ENCODE results near the gene RHOF. TPM values are rescaled to one million over a fixed set of nuclear protein-coding genes. Genes with fewer than 3 reads are reported as not detected.

RHOF gene
- total RNA-seq, 1 experiment from 2014 or later: 19.1 TPM

- no peak for DNase-seq (ENCODE audit: low read depth)
These were observed 11.9 kb upstream of the RHOF start for GRCh38 chr12:121805171-121806008.

GRCh38 chr12:121804417-121805111, 11.1 kb upstream of the RHOF start:
- DNase-seq (ENCODE audit: low read depth): peak; percentile 50

GRCh38 chr12:121803861-121804416, 10.5 kb upstream of the RHOF start, which contains the start of gene SETD1B:
Gene SETD1B (plus strand): TSS chr12:121804009. CDS start chr12:121804738, 729 bp downstream.
- DNase-seq (ENCODE audit: low read depth): peak; percentile 75

- peak; percentile 97 for DNase-seq (ENCODE audit: low read depth)
These were observed 9.6 kb upstream of the RHOF start for GRCh38 chr12:121802843-121803698.

- no peak for DNase-seq (ENCODE audit: low read depth)
These were observed 9.0 kb upstream of the RHOF start for GRCh38 chr12:121802485-121802842.

GRCh38 chr12:121801595-121802484, 8.4 kb upstream of the RHOF start:
- peak; percentile 54 for DNase-seq (ENCODE audit: low read depth)

- peak; percentile 88 for DNase-seq (ENCODE audit: low read depth)
These were observed 7.5 kb upstream of the RHOF start for GRCh38 chr12:121800694-121801594.

GRCh38 chr12:121799842-121800693, 6.6 kb upstream of the RHOF start:
- DNase-seq (ENCODE audit: low read depth): peak; percentile 93

- peak; percentile 71 for DNase-seq (ENCODE audit: low read depth)
These were observed 5.8 kb upstream of the RHOF start for GRCh38 chr12:121799156-121799841.

- no peak for DNase-seq (ENCODE audit: low read depth)
These were observed 5.3 kb upstream of the RHOF start for GRCh38 chr12:121798787-121799155.

- DNase-seq (ENCODE audit: low read depth): peak; percentile 61
These were observed 4.7 kb upstream of the RHOF start for GRCh38 chr12:121797937-121798786.

GRCh38 chr12:121796855-121797751, 3.6 kb upstream of the RHOF start:
- peak; percentile 90 for DNase-seq (ENCODE audit: low read depth)

GRCh38 chr12:121795034-121795968, 1.8 kb upstream of the RHOF start:
- peak; percentile 91 for DNase-seq (ENCODE audit: low read depth)

- DNase-seq (ENCODE audit: low read depth): peak; percentile 63
These were observed 1.1 kb upstream of the RHOF start for GRCh38 chr12:121794534-121795033.

All from Daoy (cell line).